GM12878 (cell line): Measurements from ENCODE around the gene ASCC2.

ENCODE experiments used
- MTA3 ChIP-seq: IDR thresholded peaks from 2 replicates; pipeline ENCODE4 v1.6.1; 2012; ENCODE audit warnings: low read length, inconsistent platforms, borderline replicate concordance
- TARDBP ChIP-seq: IDR thresholded peaks from 2 replicates; pipeline ENCODE4 v1.6.1; 2016; ENCODE audit warnings: borderline replicate concordance
- TF ChIP-seq, protein P1 (sequence below): IDR thresholded peaks from 2 replicates; pipeline ENCODE4 v1.6.1; 2011; ENCODE audit warnings: low read depth, low read length, improper control_type of control experiment, borderline replicate concordance
- TF ChIP-seq, protein P2 (sequence below), 3 experiments: IDR thresholded peaks in 2 of 3; conservative IDR thresholded peaks in 1 of 3; 2 replicates each; pipeline ENCODE4 v1.5.1; 2011; ENCODE audit warnings: low read depth in 3 of 3, low read length in 3 of 3, mild to moderate bottlenecking in 3 of 3, control low read depth in 2 of 3, moderate library complexity in 2 of 3, inconsistent platforms in 1 of 3, mixed read lengths in 1 of 3; ENCODE audit not compliant: control insufficient read depth in 2 of 3, insufficient read depth in 1 of 3; ENCODE audit errors: extremely low read depth in 1 of 3

DNA sequence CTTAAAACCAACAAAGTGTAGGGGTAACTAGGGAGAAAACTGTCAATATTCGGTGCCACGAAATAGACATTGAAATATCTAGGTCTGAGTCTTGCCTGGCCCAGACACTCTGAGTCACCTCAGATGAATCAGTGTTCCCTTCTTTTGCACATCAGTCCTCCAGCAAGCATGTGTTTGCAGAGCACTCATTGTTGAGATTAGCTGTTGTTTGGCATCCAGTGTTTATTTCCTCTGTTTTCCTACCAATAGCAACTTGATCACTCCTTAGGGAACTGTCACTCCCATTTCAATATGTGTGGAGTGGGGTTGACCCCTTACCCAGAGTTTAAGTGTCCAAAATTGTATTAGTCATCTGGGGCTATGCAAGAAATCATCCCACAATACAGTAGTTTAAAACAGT is 4.7 kb upstream of the ASCC2 start:
- TF ChIP-seq TARDBP (no peak), MTA3 (no peak)
- TF ChIP-seq, protein P1, sequence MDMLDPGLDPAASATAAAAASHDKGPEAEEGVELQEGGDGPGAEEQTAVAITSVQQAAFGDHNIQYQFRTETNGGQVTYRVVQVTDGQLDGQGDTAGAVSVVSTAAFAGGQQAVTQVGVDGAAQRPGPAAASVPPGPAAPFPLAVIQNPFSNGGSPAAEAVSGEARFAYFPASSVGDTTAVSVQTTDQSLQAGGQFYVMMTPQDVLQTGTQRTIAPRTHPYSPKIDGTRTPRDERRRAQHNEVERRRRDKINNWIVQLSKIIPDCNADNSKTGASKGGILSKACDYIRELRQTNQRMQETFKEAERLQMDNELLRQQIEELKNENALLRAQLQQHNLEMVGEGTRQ, result no peak
- TF ChIP-seq, protein P2, sequence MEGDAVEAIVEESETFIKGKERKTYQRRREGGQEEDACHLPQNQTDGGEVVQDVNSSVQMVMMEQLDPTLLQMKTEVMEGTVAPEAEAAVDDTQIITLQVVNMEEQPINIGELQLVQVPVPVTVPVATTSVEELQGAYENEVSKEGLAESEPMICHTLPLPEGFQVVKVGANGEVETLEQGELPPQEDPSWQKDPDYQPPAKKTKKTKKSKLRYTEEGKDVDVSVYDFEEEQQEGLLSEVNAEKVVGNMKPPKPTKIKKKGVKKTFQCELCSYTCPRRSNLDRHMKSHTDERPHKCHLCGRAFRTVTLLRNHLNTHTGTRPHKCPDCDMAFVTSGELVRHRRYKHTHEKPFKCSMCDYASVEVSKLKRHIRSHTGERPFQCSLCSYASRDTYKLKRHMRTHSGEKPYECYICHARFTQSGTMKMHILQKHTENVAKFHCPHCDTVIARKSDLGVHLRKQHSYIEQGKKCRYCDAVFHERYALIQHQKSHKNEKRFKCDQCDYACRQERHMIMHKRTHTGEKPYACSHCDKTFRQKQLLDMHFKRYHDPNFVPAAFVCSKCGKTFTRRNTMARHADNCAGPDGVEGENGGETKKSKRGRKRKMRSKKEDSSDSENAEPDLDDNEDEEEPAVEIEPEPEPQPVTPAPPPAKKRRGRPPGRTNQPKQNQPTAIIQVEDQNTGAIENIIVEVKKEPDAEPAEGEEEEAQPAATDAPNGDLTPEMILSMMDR (IDR thresholded peaks at IDR 0.05 in 2 of 3, conservative IDR thresholded peaks at IDR 0.05 in 1 of 3; ENCODE audit: control insufficient read depth in 2 of 3, extremely low read depth in 1 of 3, insufficient read depth in 1 of 3, low read depth in 3 of 3, low read length in 3 of 3), result no peak
